Measurements from ENCODE around the gene SLC28A3. TPM values are rescaled to one million over a fixed set of nuclear protein-coding genes. Genes with fewer than 3 reads are reported as not detected.

The SLC28A3 gene
- total RNA-seq, 1 experiment from 2014 or later: not detected

DNA sequence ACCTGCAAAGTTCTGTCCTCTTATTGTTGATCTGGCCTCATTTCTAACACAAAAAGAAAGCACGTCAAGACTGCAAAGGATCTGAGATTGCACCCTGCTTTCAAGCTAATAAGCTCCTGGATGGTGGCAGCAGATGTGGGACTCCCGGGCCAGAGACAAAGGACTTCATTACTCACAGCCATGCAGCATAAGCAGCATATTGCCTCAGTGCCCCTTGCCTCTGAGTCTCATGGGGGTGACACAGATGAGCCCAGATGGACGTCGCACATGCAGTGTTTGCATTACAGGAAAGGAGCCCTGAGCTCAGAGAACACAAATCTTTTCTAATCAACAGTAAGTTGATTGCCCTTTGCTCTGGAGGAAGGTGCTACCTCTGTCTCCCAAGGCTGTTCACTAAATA is 105.0 kb downstream of the SLC28A3 start:
- Histone ChIP-seq H3K27ac (ENCODE audit: low read depth, low read length, poor library complexity, severe bottlenecking) (no peak overlapping the region), H3K4me3 (ENCODE audit: low read depth, low read length, poor library complexity, severe bottlenecking) (no peak overlapping the region), H3K9me3 (ENCODE audit: low read depth, low read length, poor library complexity, severe bottlenecking) (no peaks in the 10 kb centered on the region), H3K27me3 (replicated peaks; ENCODE audit: insufficient read depth, low read depth, low read length, poor library complexity) (no peaks in the 10 kb centered on the region), H3K36me3 (ENCODE audit: insufficient read depth, low read length, poor library complexity, severe bottlenecking) (no peaks in the 10 kb centered on the region), H3K4me1 (ENCODE audit: insufficient read depth, low read length, poor library complexity, severe bottlenecking) (no peaks in the 10 kb centered on the region)
- TF ChIP-seq EZH2 (IDR thresholded peaks at IDR 0.05; ENCODE audit: borderline replicate concordance, low read depth, low read length, poor library complexity, severe bottlenecking): no peak
- TF ChIP-seq, protein P1, sequence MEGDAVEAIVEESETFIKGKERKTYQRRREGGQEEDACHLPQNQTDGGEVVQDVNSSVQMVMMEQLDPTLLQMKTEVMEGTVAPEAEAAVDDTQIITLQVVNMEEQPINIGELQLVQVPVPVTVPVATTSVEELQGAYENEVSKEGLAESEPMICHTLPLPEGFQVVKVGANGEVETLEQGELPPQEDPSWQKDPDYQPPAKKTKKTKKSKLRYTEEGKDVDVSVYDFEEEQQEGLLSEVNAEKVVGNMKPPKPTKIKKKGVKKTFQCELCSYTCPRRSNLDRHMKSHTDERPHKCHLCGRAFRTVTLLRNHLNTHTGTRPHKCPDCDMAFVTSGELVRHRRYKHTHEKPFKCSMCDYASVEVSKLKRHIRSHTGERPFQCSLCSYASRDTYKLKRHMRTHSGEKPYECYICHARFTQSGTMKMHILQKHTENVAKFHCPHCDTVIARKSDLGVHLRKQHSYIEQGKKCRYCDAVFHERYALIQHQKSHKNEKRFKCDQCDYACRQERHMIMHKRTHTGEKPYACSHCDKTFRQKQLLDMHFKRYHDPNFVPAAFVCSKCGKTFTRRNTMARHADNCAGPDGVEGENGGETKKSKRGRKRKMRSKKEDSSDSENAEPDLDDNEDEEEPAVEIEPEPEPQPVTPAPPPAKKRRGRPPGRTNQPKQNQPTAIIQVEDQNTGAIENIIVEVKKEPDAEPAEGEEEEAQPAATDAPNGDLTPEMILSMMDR (conservative IDR thresholded peaks at IDR 0.05; ENCODE audit: low read depth, low read length): no peak
- intact Hi-C loops (cut with micrococcal nuclease; ENCODE audit: unreplicated experiment): no loop called here
- CTCF ChIA-PET: no interaction called here
- no TSS peak for BruUV-seq (replicated peaks)
- DNase-seq (ENCODE audit: low spot score): no peak
- POLR2A ChIA-PET (ENCODE audit: low non-redundant PET): no interaction called here

- DNase-seq (ENCODE audit: low spot score): no peak
- Histone ChIP-seq H3K4me3 (ENCODE audit: low read depth, low read length, poor library complexity, severe bottlenecking) (no peak overlapping the region), H3K4me1 (ENCODE audit: insufficient read depth, low read length, poor library complexity, severe bottlenecking) (no peaks in the 10 kb centered on the region), H3K27ac (ENCODE audit: low read depth, low read length, poor library complexity, severe bottlenecking) (no peak overlapping the region), H3K36me3 (ENCODE audit: insufficient read depth, low read length, poor library complexity, severe bottlenecking) (no peaks in the 10 kb centered on the region), H3K27me3 (replicated peaks; ENCODE audit: insufficient read depth, low read depth, low read length, poor library complexity) (no peaks in the 10 kb centered on the region), H3K9me3 (ENCODE audit: low read depth, low read length, poor library complexity, severe bottlenecking) (no peaks in the 10 kb centered on the region)
- ChIA-PET CTCF (no interaction called here), POLR2A (ENCODE audit: low non-redundant PET) (no interaction called here)
- no TSS peak for BruUV-seq (replicated peaks)
- intact Hi-C loops (cut with micrococcal nuclease; ENCODE audit: unreplicated experiment): no loop called here
- TF ChIP-seq EZH2 (IDR thresholded peaks at IDR 0.05; ENCODE audit: borderline replicate concordance, low read depth, low read length, poor library complexity, severe bottlenecking): no peak
- TF ChIP-seq, protein P1 (conservative IDR thresholded peaks at IDR 0.05; ENCODE audit: low read depth, low read length): no peak
Observed at GRCh38 chr9:84230355-84231145, 110.0 kb downstream of the SLC28A3 start.

- TF ChIP-seq EZH2 (IDR thresholded peaks at IDR 0.05; ENCODE audit: borderline replicate concordance, low read depth, low read length, poor library complexity, severe bottlenecking): no peak
- TF ChIP-seq, protein P1 (conservative IDR thresholded peaks at IDR 0.05; ENCODE audit: low read depth, low read length): no peak
- no peaks in the 10 kb centered on the region for H3K36me3 ChIP-seq (ENCODE audit: insufficient read depth, low read length, poor library complexity, severe bottlenecking)
- no peak for DNase-seq (ENCODE audit: low spot score)
- no peaks in the 10 kb centered on the region for H3K27me3 ChIP-seq (replicated peaks; ENCODE audit: insufficient read depth, low read depth, low read length, poor library complexity)
- ChIA-PET CTCF (no interaction called here), POLR2A (ENCODE audit: low non-redundant PET) (no interaction called here)
- H3K4me3 ChIP-seq (ENCODE audit: low read depth, low read length, poor library complexity, severe bottlenecking): no peak overlapping the region
- no TSS peak for BruUV-seq (replicated peaks)
- intact Hi-C loops (cut with micrococcal nuclease; ENCODE audit: unreplicated experiment): no loop called here
- H3K4me1 ChIP-seq (ENCODE audit: insufficient read depth, low read length, poor library complexity, severe bottlenecking): no peaks in the 10 kb centered on the region
- no peaks in the 10 kb centered on the region for H3K9me3 ChIP-seq (ENCODE audit: low read depth, low read length, poor library complexity, severe bottlenecking)
- no peak overlapping the region for H3K27ac ChIP-seq (ENCODE audit: low read depth, low read length, poor library complexity, severe bottlenecking)
Observed at GRCh38 chr9:84229191-84229590, 111.4 kb downstream of the SLC28A3 start.
